ENCODE data around the gene AP4B1.

The AP4B1 gene

GRCh38 chr1:113895098-113895497 is 9.5 kb downstream of the AP4B1 start:
- DNase-seq (ENCODE audit: low read depth in 2 of 2): no peak

GRCh38 chr1:113893267-113893666 is 11.3 kb downstream of the AP4B1 start:
- no peak for DNase-seq (ENCODE audit: low read depth in 2 of 2)

GRCh38 chr1:113891631-113892220 is 12.9 kb downstream of the AP4B1 start:
- no peak for DNase-seq (ENCODE audit: low read depth in 2 of 2)

- DNase-seq (ENCODE audit: low read depth in 2 of 2): no peak
These were observed 13.8 kb downstream of the AP4B1 start for GRCh38 chr1:113890816-113891215.

GRCh38 chr1:113887402-113888175 is 17.0 kb downstream of the AP4B1 start, which contains the start of gene BCL2L15:
BCL2L15 (minus strand) TSS chr1:113887581; CDS start chr1:113887375, 206 bp downstream.
- no peak for DNase-seq (ENCODE audit: low read depth in 2 of 2)

GRCh38 chr1:113886417-113887401 is 17.9 kb downstream of the AP4B1 start:
- no peak for DNase-seq (ENCODE audit: low read depth in 2 of 2)

GRCh38 chr1:113881661-113882060 is 22.9 kb downstream of the AP4B1 start:
- no peak for DNase-seq (ENCODE audit: low read depth in 2 of 2)

- DNase-seq (ENCODE audit: low read depth in 2 of 2): no peak
These were observed 24.9 kb downstream of the AP4B1 start for GRCh38 chr1:113879739-113880038.

GRCh38 chr1:113876176-113876575 is 28.4 kb downstream of the AP4B1 start:
- no peak for DNase-seq (ENCODE audit: low read depth in 2 of 2)

- DNase-seq (ENCODE audit: low read depth in 2 of 2): no peak
These were observed 28.9 kb downstream of the AP4B1 start for GRCh38 chr1:113875714-113876113.

GRCh38 chr1:113874012-113874879 is 30.4 kb downstream of the AP4B1 start:
- DNase-seq (ENCODE audit: low read depth in 2 of 2): no peak

- no peak for DNase-seq (ENCODE audit: low read depth in 2 of 2)
These were observed 32.2 kb downstream of the AP4B1 start for GRCh38 chr1:113872219-113872935.

- DNase-seq (ENCODE audit: low read depth in 2 of 2): peak; percentile 57 to 74
These were observed 32.9 kb downstream of the AP4B1 start, which contains the start of gene PTPN22 for GRCh38 chr1:113871597-113872113. PTPN22 (minus strand) TSS chr1:113871712.

GRCh38 chr1:113870778-113871177 is 33.8 kb downstream of the AP4B1 start:
- no peak for DNase-seq (ENCODE audit: low read depth in 2 of 2)

- no peak for DNase-seq (ENCODE audit: low read depth in 2 of 2)
These were observed 36.1 kb downstream of the AP4B1 start for GRCh38 chr1:113868387-113869083.

- DNase-seq (ENCODE audit: low read depth in 2 of 2): no peak
These were observed 43.0 kb downstream of the AP4B1 start for GRCh38 chr1:113861641-113862040.

- DNase-seq (ENCODE audit: low read depth in 2 of 2): no peak
These were observed 43.7 kb downstream of the AP4B1 start for GRCh38 chr1:113860891-113861290.

- no peak for DNase-seq (ENCODE audit: low read depth in 2 of 2)
These were observed 45.0 kb downstream of the AP4B1 start for GRCh38 chr1:113859478-113860175.

- no peak for DNase-seq (ENCODE audit: low read depth in 2 of 2)
These were observed 45.6 kb downstream of the AP4B1 start for GRCh38 chr1:113858982-113859381.

Measured in stimulated activated CD4-positive, alpha-beta T cell treated with anti-CD3 and anti-CD28 coated beads, Interleukin-4, amount 100 ng/mL, for 48 hours (primary cell).